HG03139 (cell line): ENCODE data around the gene COQ10A.
"Not testable (repeated sequence)": the region's sequence is repeated elsewhere in the genome, so short reads cannot be mapped to it uniquely, and the experiment has no call there.

Experiments used
- ATAC-seq: cut with Tn5 transposase; IDR thresholded peaks from one replicate; pipeline ENCODE4 v1.9.1; 2021; ENCODE audit not compliant: unreplicated experiment

The COQ10A gene

GRCh38 chr12:56274299-56274698, 7.6 kb downstream of the COQ10A start:
- ATAC-seq = no peak

DNA sequence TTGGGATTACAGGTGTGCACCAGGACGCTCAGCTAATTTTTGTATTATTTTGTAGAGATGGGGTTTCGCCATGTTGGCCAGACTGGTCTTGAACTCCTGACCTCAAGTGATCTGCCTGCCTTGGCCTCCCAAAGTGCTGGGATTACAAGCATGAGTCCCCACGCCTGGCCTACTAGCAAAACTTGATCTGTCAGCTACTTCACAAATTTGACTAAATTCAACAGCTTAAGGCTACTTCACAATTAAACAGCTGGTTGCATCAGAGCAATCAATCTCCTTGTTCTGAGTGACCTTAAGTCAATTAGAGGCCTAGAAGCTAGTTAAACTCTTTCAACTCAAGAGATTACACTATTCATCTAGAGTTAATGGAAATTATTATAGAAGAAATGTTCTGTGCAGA, 12.2 kb downstream of the COQ10A start:
- no peak for ATAC-seq

DNA sequence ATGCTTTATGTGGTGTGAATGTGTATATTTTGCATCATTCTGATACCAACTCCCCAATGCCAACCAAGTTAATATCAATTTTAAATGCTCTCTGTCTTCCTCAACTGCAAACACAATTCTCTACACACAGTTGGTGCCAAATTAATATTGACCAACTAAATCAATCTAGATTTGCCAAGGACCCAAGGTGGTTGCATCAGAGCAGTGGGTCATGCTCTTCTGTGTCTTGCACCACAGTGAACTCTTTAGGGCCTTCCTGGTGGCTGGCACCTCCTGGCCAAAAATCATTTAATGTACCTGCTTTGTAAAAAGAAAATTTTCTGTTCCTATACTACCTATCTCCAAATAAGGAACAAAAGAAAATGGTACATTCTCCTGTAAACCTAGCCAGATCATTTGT, 14.1 kb downstream of the COQ10A start:
- no peak for ATAC-seq

- no peak for ATAC-seq
Observed at GRCh38 chr12:56282030-56282429, 15.3 kb downstream of the COQ10A start.

GRCh38 chr12:56282579-56282978, 15.8 kb downstream of the COQ10A start:
- ATAC-seq = no peak

DNA sequence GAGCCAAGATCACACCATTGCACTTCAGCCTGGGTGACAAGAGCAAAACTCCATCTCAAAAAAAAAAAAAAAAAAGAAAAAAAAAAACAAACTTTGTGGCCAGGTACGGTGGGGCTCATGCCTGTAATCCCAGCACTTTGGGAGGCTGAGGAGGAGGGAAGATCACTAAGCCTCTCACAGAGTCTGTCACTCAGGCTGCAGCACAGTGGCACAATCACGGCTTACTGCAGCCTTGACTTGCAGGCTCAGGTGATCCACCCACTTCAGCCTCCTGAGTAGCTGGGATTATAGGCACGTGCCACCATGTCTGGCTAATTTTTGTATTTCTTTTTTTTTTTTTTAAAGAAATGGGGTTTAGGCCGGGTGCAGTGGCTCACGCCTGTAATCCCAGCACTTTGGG, 17.5 kb downstream of the COQ10A start:
- ATAC-seq = not testable (repeated sequence)

- ATAC-seq = no peak
Observed at GRCh38 chr12:56286044-56286830, 19.5 kb downstream of the COQ10A start.

DNA sequence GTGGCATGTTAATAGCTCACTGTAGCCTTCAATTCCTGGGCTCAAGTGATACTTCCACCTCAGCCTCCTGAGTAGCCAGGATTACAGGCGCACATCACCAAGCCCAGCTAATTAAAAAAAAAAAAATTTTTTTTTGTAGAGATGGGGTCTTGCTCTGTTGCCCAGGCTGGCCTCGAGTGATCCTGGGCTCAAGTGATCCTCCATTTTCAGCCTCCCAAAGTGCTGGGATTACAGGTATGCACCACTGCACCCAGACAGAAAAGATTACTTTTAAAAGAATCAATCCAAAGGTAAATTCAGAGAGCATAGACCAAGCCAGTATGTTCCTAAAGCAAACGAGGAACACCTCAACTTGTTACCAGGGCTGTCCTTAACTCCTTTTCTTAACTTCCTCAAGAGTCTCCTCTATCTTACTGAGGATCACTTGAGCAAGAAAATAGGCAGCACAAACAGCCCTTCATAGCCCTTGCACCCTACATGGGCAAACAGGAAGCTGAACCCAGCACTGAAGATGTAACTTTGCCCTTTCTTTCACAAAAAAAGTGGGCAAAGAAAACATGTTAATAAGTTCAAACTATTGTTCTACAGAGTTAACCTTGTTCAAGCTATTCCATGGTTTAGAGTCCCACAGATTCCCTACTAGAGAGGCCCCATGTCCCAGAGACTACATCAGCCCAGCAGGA, 22.1 kb downstream of the COQ10A start:
- ATAC-seq = no peak

DNA sequence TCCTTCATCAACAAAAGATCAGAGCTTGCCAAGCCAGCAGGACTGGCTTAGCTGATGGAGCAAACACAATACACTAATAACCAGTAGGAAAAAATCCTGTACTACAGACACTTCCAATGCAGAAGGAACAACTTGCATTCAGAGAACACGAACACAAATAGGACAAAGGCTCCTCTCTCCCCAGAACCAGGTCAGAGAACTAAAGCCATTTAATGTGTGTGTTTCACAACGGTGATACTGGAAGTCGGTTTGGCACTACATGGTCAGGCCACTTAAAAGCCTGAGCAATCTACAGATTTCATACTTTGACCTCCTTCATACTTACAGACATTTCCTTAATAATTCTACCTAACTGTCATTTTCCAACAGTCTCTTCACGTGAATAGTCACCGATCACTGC, 27.1 kb downstream of the COQ10A start:
- no peak for ATAC-seq

DNA sequence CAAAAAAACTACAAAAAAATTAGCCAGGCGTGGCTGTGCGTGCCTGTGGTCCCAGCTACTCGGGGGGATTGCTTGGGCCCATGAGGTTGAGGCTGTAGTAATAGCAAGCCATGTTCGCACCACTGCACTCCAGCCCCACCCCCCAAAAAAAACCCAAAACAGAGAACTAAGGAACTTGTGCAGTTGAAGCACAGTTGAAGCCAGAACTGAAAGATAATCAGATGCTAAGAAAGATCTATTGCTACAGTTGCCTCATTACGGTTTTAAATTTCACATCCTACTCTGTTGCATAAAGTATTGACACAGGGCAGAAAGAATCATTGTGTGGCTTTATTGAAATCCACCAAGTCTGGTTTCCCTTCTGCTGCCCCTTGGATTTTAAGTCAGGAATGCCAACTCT, 29.6 kb downstream of the COQ10A start:
- no peak for ATAC-seq

GRCh38 chr12:56297400-56297799, 30.7 kb downstream of the COQ10A start:
- no peak for ATAC-seq

DNA sequence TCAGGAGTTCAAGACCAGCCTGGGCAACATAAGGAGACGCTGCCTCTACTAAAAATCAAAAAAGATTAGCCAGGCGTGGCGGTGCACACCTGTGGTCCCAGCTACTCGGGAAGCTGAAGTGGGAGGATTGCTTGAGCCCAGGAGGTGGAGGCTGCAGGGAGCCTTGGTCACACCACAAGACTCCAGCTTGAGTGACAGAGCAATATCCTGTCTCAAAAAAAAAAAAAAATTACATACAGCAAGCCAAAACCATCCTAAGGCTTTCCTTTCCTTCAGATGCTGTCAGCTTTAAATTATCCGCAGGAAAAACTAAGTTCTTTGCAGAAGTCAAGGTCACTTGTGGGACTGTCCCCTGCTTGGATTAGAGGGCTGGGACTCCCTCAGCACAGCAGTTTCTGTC, 32.1 kb downstream of the COQ10A start:
- no peak for ATAC-seq

GRCh38 chr12:56299308-56299852, 32.6 kb downstream of the COQ10A start:
- ATAC-seq = no peak

- ATAC-seq = peak; percentile 92
Observed at GRCh38 chr12:56299853-56300643, 33.3 kb downstream of the COQ10A start, which contains the start of gene CS. CS (minus strand) TSS chr12:56300330; CDS start chr12:56300201, 129 bp downstream.

DNA sequence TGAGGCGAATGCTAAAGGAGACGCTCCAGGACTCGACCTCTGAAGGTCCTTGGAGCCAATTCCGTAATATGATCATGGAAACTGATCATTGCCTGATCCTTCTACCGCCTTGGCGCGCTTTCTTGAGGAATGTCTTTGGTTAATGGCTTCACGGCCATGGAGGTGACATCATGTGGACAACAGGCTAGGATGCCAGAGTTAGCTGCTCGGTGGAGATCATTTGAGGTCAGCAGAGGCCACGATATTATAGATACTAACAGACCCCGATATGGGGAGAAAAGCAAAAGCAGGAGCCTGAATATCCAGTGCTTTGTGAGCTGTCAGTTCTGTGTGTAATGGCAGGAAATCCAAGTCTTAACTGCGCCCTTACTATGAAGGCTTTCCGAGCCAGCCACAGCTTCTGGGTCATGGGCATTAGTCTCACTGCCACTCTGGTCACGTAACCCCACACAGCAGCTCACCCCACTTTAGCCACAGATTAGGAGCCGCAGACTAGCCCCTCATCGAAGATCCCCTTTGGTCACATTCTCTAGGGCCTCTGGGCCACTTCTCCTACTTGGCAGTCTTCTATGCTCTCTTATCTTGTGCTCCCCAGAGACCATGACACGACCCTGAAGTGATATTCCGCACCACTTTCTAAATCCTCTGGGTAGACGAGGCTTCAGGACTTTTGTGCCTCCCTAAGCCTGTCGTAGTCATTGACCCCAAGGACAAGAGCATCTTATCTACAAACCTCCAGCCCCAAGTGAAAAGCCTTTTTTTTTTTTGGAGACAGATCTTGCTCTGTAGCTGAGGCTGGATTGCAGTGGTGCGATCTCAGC, 34.1 kb downstream of the COQ10A start:
- no peak for ATAC-seq

GRCh38 chr12:56304276-56304675, 37.5 kb downstream of the COQ10A start:
- no peak for ATAC-seq

DNA sequence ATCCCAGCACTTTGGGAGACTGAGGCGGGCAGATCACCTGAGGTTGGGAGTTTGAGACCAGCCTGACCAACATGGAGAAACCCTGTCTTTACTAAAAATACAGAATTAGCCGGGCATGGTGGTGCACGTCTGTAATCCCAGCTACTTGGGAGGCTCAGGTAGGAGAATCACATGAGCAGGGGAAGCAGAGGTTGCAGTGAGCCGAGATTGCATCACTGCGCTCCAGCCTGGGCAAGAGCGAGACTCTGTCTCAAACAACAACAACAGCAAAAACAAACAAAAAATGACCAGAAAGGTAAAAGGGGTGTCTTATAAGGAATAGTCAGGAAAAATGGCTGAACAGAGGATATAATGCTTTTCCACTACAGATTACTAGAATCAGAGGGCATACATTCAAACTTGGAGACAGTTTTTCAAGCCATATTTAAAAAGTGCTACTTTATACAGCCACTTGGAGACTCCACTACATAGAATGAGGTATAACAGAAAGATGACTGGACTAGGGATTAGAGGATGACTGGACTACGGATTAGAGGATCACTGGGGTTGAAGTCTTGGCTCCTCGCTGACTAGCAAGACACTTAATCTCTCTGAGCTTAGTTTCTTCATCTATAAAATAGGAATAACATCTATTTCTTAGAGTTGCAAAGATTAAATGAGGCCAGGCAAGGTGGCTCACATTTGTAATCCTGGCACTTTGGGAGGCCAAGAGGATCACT, 38.3 kb downstream of the COQ10A start:
- no peak for ATAC-seq

DNA sequence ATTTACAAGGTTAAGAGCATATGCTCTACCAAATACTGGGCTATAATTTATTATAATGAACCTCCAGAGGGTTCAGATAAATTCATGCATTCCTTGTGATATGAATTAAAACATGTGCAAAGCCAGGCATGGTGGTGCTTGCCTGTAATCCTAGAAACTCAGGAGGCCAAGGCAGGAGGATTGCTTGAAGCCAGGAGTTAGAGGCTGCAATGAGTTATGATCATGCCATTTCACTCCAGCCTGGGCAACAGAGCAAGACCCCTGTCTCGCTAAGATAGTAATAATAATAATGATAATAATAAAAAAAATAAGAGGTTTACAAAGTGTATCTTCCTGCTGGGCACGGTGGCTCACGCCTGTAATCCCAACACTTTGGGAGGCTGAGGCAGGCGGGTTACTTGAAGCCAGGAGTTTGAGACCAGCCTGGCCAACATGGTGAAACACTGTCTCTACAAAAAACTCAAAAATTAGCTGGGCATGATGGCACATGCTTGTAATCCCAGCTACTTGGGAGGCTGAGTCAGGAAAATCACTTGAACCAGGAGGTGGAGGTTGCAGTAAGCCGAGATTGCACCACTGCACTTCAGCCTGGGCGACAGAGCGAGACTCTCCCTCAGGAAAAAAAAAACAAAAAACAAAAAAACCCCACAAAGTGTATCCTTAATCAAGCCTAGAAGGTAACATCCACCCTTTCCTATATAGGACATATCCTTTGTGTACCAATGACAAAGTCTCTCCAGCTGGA, 40.7 kb downstream of the COQ10A start:
- no peak for ATAC-seq

DNA sequence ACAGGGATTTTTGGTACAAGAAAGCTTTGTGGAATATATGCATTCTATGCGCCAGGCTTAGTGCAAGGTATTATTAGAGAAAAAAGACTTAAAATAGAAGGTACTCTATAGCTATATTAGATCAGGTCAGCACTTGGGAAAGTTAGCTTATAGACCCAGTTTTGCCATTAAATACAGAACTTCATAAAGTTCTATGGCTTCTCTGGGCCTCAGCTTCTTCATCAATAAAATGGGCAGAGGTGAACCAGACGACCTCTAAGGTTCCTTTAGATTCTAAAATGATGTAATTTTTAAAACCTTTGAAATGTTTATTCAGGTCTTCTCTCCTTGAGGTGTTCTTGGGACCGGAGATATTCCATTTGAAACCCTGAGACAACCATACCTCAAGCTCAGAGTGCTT, 42.0 kb downstream of the COQ10A start:
- no peak for ATAC-seq
